ENCODE results near the gene NRXN3. TPM values are rescaled to one million over a fixed set of nuclear protein-coding genes. Genes with fewer than 3 reads are reported as not detected.

Gene NRXN3
- polyA plus RNA-seq, 1 donor (not counting 4 experiments of a cell fraction or from before 2014, with no cell fraction given) = 0.89 TPM

GRCh38 chr14:78152201-78153063 lies 17.7 kb upstream of the NRXN3 start:
- Histone ChIP-seq H3K36me3 (ENCODE audit: control insufficient read depth in 2 of 2, extremely low read depth in 1 of 2, insufficient read depth in 2 of 2, low read length in 2 of 2) (no peaks in the 10 kb centered on the region), H3K4me3 (ENCODE audit: control insufficient read depth in 2 of 3, extremely low read depth in 1 of 3, insufficient read depth in 2 of 3, low read depth in 1 of 3, low read length in 3 of 3) (no peak overlapping the region), H3K4me1 (ENCODE audit: control insufficient read depth, extremely low read depth, insufficient read depth, low read length) (peaks cover 19% of the 10 kb centered on the region), H3K9me3 (ENCODE audit: control insufficient read depth, low read depth, low read length) (no peaks in the 10 kb centered on the region), H3K27ac (ENCODE audit: control insufficient read depth, insufficient read depth, low read length) (no peak overlapping the region), H3K9me1 (ENCODE audit: control insufficient read depth, extremely low read depth, insufficient read depth, low read length) (no peaks in the 10 kb centered on the region), H3K4me2 (ENCODE audit: control insufficient read depth, extremely low read depth, insufficient read depth, low read depth, low read length) (peak overlapping the region; percentile 25), H3K9ac (ENCODE audit: control insufficient read depth, extremely low read depth, insufficient read depth, low read length) (no peak overlapping the region), H2AFZ (ENCODE audit: control insufficient read depth, low read length) (peak overlapping the region; percentile 59), H4K20me1 (ENCODE audit: control insufficient read depth, extremely low read depth, insufficient read depth, low read length) (no peaks in the 10 kb centered on the region), H3K27me3 (ENCODE audit: control insufficient read depth, extremely low read depth, insufficient read depth, low read length) (peaks cover 6% of the 10 kb centered on the region), H3K79me2 (ENCODE audit: control insufficient read depth, insufficient read depth, low read length) (no peaks in the 10 kb centered on the region)
- TF ChIP-seq EZH2 (IDR thresholded peaks at IDR 0.05; ENCODE audit: low read length) = no peak
- TF ChIP-seq, protein P1, sequence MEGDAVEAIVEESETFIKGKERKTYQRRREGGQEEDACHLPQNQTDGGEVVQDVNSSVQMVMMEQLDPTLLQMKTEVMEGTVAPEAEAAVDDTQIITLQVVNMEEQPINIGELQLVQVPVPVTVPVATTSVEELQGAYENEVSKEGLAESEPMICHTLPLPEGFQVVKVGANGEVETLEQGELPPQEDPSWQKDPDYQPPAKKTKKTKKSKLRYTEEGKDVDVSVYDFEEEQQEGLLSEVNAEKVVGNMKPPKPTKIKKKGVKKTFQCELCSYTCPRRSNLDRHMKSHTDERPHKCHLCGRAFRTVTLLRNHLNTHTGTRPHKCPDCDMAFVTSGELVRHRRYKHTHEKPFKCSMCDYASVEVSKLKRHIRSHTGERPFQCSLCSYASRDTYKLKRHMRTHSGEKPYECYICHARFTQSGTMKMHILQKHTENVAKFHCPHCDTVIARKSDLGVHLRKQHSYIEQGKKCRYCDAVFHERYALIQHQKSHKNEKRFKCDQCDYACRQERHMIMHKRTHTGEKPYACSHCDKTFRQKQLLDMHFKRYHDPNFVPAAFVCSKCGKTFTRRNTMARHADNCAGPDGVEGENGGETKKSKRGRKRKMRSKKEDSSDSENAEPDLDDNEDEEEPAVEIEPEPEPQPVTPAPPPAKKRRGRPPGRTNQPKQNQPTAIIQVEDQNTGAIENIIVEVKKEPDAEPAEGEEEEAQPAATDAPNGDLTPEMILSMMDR (optimal IDR thresholded peaks at IDR 0.05 in 1 of 3, IDR thresholded peaks at IDR 0.05 in 1 of 3, conservative IDR thresholded peaks at IDR 0.05 in 1 of 3; ENCODE audit: extremely low read depth in 1 of 3, insufficient read depth in 2 of 3, low read length in 3 of 3) = no peak
- FAIRE-seq (peak; percentile 74), DNase-seq (ENCODE audit: low read depth, low spot score) (no peak)
- dilution Hi-C loops (cut with MboI; ENCODE audit: extremely low pct_ligation_motif_present, low sequenced_read_pairs) = no loop called here

DNA sequence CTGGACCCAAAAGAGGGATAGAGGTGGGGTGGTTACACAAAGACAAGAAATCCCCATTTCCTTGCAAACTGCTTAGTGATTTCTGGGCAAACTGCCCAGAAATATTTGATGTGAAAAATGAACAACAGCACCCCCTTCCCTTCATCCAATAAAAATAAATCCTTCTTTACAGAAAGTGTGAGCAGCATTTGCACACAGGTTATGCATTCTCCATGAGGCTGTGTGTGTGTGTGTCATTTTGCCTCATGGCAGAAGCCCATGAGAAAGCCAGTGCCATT lies 17.2 kb upstream of the NRXN3 start:
- dilution Hi-C loops (cut with MboI; ENCODE audit: extremely low pct_ligation_motif_present, low sequenced_read_pairs) = no loop called here
- no peak overlapping the region for H3K9ac ChIP-seq (ENCODE audit: control insufficient read depth, extremely low read depth, insufficient read depth, low read length)
- no peaks in the 10 kb centered on the region for H4K20me1 ChIP-seq (ENCODE audit: control insufficient read depth, extremely low read depth, insufficient read depth, low read length)
- no peak overlapping the region for H3K4me2 ChIP-seq (ENCODE audit: control insufficient read depth, extremely low read depth, insufficient read depth, low read depth, low read length)
- peaks cover 19% of the 10 kb centered on the region for H3K4me1 ChIP-seq (ENCODE audit: control insufficient read depth, extremely low read depth, insufficient read depth, low read length)
- no peak for TF ChIP-seq EZH2 (IDR thresholded peaks at IDR 0.05; ENCODE audit: low read length)
- TF ChIP-seq, protein P1 (optimal IDR thresholded peaks at IDR 0.05 in 1 of 3, IDR thresholded peaks at IDR 0.05 in 1 of 3, conservative IDR thresholded peaks at IDR 0.05 in 1 of 3; ENCODE audit: extremely low read depth in 1 of 3, insufficient read depth in 2 of 3, low read length in 3 of 3) = peak in 1 of 3 experiments; percentile 23
- no peaks in the 10 kb centered on the region for H3K36me3 ChIP-seq (ENCODE audit: control insufficient read depth in 2 of 2, extremely low read depth in 1 of 2, insufficient read depth in 2 of 2, low read length in 2 of 2)
- no peak for FAIRE-seq
- H3K79me2 ChIP-seq (ENCODE audit: control insufficient read depth, insufficient read depth, low read length) = no peaks in the 10 kb centered on the region
- no peak overlapping the region for H3K4me3 ChIP-seq (ENCODE audit: control insufficient read depth in 2 of 3, extremely low read depth in 1 of 3, insufficient read depth in 2 of 3, low read depth in 1 of 3, low read length in 3 of 3)
- no peak for DNase-seq (ENCODE audit: low read depth, low spot score)
- H2AFZ ChIP-seq (ENCODE audit: control insufficient read depth, low read length) = no peak overlapping the region
- H3K27ac ChIP-seq (ENCODE audit: control insufficient read depth, insufficient read depth, low read length) = no peak overlapping the region
- no peaks in the 10 kb centered on the region for H3K9me1 ChIP-seq (ENCODE audit: control insufficient read depth, extremely low read depth, insufficient read depth, low read length)
- no peaks in the 10 kb centered on the region for H3K9me3 ChIP-seq (ENCODE audit: control insufficient read depth, low read depth, low read length)
- H3K27me3 ChIP-seq (ENCODE audit: control insufficient read depth, extremely low read depth, insufficient read depth, low read length) = peaks cover 6% of the 10 kb centered on the region
